OCI-M2 (cell line): ENCODE data around the gene ZSWIM6.

Experiments
- DNase-seq: peaks from one replicate; lab custom pipeline; 2025; ENCODE audit not compliant: unreplicated experiment; lab: John Stamatoyannopoulos, UW

Gene ZSWIM6

GRCh38 chr5:61472172-61472958, 140.3 kb downstream of the ZSWIM6 start:
- no peak for DNase-seq

- no peak for DNase-seq
Measured at GRCh38 chr5:61474746-61475145, 142.7 kb downstream of the ZSWIM6 start.

- no peak for DNase-seq
Measured at GRCh38 chr5:61477788-61478187, 145.7 kb downstream of the ZSWIM6 start.

- DNase-seq: no peak
Measured at GRCh38 chr5:61479850-61480614, 148.0 kb downstream of the ZSWIM6 start.

GRCh38 chr5:61482980-61483379, 150.9 kb downstream of the ZSWIM6 start:
- no peak for DNase-seq

GRCh38 chr5:61486476-61486875, 154.4 kb downstream of the ZSWIM6 start:
- no peak for DNase-seq

GRCh38 chr5:61489574-61489973, 157.5 kb downstream of the ZSWIM6 start:
- no peak for DNase-seq

- no peak for DNase-seq
Measured at GRCh38 chr5:61491861-61492260, 159.8 kb downstream of the ZSWIM6 start.

GRCh38 chr5:61493973-61494372, 161.9 kb downstream of the ZSWIM6 start:
- no peak for DNase-seq

GRCh38 chr5:61496446-61496845, 164.4 kb downstream of the ZSWIM6 start:
- no peak for DNase-seq

GRCh38 chr5:61496860-61497259, 164.8 kb downstream of the ZSWIM6 start:
- no peak for DNase-seq

GRCh38 chr5:61498121-61498520, 166.1 kb downstream of the ZSWIM6 start:
- no peak for DNase-seq

- DNase-seq: no peak
Measured at GRCh38 chr5:61501971-61502370, 169.9 kb downstream of the ZSWIM6 start.

- no peak for DNase-seq
Measured at GRCh38 chr5:61504143-61504770, 172.2 kb downstream of the ZSWIM6 start.

GRCh38 chr5:61505281-61505680, 173.2 kb downstream of the ZSWIM6 start:
- DNase-seq: no peak

GRCh38 chr5:61507232-61507631, 175.2 kb downstream of the ZSWIM6 start:
- DNase-seq: no peak

GRCh38 chr5:61516946-61517345, 184.9 kb downstream of the ZSWIM6 start:
- DNase-seq: no peak

GRCh38 chr5:61519728-61520277, 187.7 kb downstream of the ZSWIM6 start:
- no peak for DNase-seq

- DNase-seq: no peak
Measured at GRCh38 chr5:61523073-61523472, 191.0 kb downstream of the ZSWIM6 start.

- DNase-seq: no peak
Measured at GRCh38 chr5:61523997-61524396, 191.9 kb downstream of the ZSWIM6 start.

- no peak for DNase-seq
Measured at GRCh38 chr5:61525512-61526206, 193.6 kb downstream of the ZSWIM6 start.
